ENCODE measurements around the gene IGLL1. TPM values are rescaled to one million over a fixed set of nuclear protein-coding genes. Genes with fewer than 3 reads are reported as not detected.

Gene IGLL1
- total RNA-seq, 4 donors from 2014 or later = not detected

- TF ChIP-seq CTCF (IDR thresholded peaks at IDR 0.05; ENCODE audit: low read depth) = no peak
Measured at GRCh38 chr22:23539135-23539838, 40.8 kb downstream of the IGLL1 start.

DNA sequence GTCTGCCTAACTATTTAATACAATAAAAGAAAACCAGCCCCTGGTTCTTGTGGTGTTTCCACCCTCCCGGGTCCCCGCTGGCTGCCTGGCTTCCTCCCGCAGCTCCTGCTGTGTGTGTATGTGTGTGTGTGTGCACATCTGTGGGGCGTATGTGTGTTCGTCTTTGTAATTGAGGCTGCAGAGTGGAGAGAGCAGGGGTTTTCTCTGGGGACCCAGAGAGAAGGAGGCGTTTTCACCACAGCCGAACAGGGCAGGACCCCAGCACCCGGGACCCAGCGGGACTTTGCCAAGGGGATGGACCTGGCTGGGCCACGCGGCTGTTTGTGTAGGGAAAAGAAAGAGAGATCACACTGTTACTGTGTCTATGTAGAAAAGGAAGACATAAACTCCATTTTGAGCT is 42.7 kb downstream of the IGLL1 start:
- no peak for TF ChIP-seq CTCF (IDR thresholded peaks at IDR 0.05; ENCODE audit: low read depth)

DNA sequence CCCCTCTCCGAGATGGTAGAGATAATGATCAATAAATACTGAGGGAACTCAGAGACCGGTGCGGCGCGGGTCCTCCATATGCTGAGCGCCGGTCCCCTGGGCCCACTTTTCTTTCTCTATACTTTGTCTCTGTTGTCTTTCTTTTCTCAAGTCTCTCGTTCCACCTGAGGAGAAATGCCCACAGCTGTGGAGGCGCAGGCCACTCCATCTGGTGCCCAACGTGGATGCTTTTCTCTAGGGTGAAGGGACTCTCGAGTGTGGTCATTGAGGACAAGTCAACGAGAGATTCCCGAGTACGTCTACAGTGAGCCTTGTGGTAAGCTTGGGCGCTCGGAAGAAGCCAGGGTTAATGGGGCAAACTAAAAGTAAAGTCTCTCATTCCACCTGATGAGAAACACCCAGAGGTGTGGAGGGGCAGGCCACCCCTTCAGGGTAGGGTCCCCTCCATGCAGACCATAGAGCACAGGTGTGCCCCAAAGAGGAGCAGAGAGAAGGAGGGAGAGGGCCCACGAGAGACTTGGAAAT is 43.2 kb downstream of the IGLL1 start:
- no peak for TF ChIP-seq CTCF (IDR thresholded peaks at IDR 0.05; ENCODE audit: low read depth)

GRCh38 chr22:23534851-23535717 is 45.0 kb downstream of the IGLL1 start:
- TF ChIP-seq CTCF (IDR thresholded peaks at IDR 0.05; ENCODE audit: low read depth) = no peak

- no peak for TF ChIP-seq CTCF (IDR thresholded peaks at IDR 0.05; ENCODE audit: low read depth)
Measured at GRCh38 chr22:23534201-23534850, 45.8 kb downstream of the IGLL1 start.

GRCh38 chr22:23533771-23534191 is 46.3 kb downstream of the IGLL1 start:
- TF ChIP-seq CTCF (IDR thresholded peaks at IDR 0.05; ENCODE audit: low read depth) = no peak
